ENCODE measurements around the gene RNPEPL1. TPM values are rescaled to one million over a fixed set of nuclear protein-coding genes. Genes with fewer than 3 reads are reported as not detected.
A peak's percentile ranks its signal among the peaks of the same experiment; 100 is the strongest.

Gene RNPEPL1
- total and polyA plus RNA-seq, 10 of the 15 experiments (the other 5 are each of a cell fraction or from before 2014, with no cell fraction given), result 0.24 to 49.5 (median 6.8) TPM

DNA sequence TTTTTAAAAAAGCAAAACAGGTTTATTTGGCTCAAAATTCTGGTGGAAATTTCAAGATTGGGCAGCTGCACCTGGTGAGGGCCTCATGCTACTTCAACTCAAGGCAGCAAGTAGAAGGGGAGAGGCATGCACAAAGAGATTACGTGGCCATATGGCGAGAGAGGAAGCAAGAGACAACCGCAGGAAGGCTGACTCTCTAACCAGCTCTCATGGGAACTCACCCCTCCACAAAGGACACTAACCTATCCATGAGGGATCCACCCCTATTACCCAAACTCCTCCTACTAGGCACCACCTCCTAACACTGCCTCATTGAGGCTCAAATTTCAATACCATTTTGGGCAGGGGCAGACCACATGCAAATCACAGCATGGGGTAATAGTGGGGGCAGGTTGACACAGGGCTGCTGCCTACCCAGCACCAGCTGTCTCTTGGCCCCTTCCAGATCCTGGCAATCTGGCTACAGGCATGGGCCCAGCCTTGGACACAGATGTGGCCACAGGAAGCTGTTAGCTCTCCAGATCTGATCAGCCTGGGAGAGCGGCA, 16.3 kb downstream of the RNPEPL1 start:
- peak overlapping the region; percentile 73 for H3K4me2 ChIP-seq (ENCODE audit: control insufficient read depth, insufficient read depth)
- BruUV-seq (replicated peaks), result no TSS peak
- H2AFZ ChIP-seq (ENCODE audit: control insufficient read depth, low read depth, low read length), result no peak overlapping the region
- 1% methylated on average over 4 of the region's 4 CpGs for WGBS (ENCODE audit: insufficient coverage, insufficient replicate concordance, low lambda C conversion rate, missing lambda C conversion rate)
- H3K79me2 ChIP-seq (ENCODE audit: control insufficient read depth, insufficient read depth, low read length), result peaks cover 52% of the 10 kb centered on the region
- peak; percentile 77 for ATAC-seq
- peak; percentile 86 for FAIRE-seq
- in situ Hi-C loops (cut with MboI) (no loop called here), intact Hi-C loops (cut with micrococcal nuclease; ENCODE audit: unreplicated experiment) (loop anchor here (1.0 kb wide), 2 partner anchors 18 to 23 kb away; no protein-coding TSS in a partner anchor)
- no peaks in the 10 kb centered on the region for H3K27me3 ChIP-seq (replicated peaks in 1 of 2; ENCODE audit: control insufficient read depth in 2 of 2, insufficient read depth in 2 of 2, low read length in 1 of 2)
- ChIA-PET SMC1A (ENCODE audit: uncharacterized antibody, unreplicated experiment) (interaction anchor here (0.6 to 6.4 kb wide), 5 partner anchors 23 to 70 kb away, joined by 3 to 124 read pairs (median 13); partner anchors contain the start of genes ANKMY1 and DUSP28), POLR2A (interaction anchor here (1.1 to 6.7 kb wide), 8 partner anchors 16 to 517 kb away, joined by 3 to 233 read pairs (median 4); partner anchors contain the start of genes DUSP28, GPR35, MTERF4 and RNPEPL1), CTCF (interaction anchor here (0.7 to 11.9 kb wide), 9 partner anchors 12 to 746 kb away, joined by 3 to 196 read pairs (median 5); partner anchors contain the start of genes ANKMY1, DUSP28 and RNPEPL1), RAD21 (ENCODE audit: unreplicated experiment) (interaction anchor here (1.0 to 10.9 kb wide), 3 partner anchors 23 to 70 kb away, joined by 3 to 206 read pairs (median 49); partner anchors contain the start of genes ANKMY1 and DUSP28)
- H4K20me1 ChIP-seq (ENCODE audit: control insufficient read depth, insufficient read depth), result no peaks in the 10 kb centered on the region; the same call in 1 of the 2 replicates
- peak; percentile 100 for DNase-seq (ENCODE audit: low read depth, low spot score)
- peaks cover 48% of the 10 kb centered on the region for H3K4me1 ChIP-seq (ENCODE audit: control insufficient read depth, insufficient read depth, low read length)
- peak overlapping the region; percentile 92 for H3K27ac ChIP-seq (ENCODE audit: control insufficient read depth, insufficient read depth)
- no peaks in the 10 kb centered on the region for H3K36me3 ChIP-seq (ENCODE audit: control insufficient read depth in 2 of 2, insufficient read depth in 2 of 2, low read length in 1 of 2)
- peak overlapping the region; percentile 95 for H3K4me3 ChIP-seq
- H3K9ac ChIP-seq (ENCODE audit: control insufficient read depth, insufficient read depth, low read length), result peak overlapping the region; percentile 84
- no peaks in the 10 kb centered on the region; the same call in 1 of the 3 replicates for H3K9me3 ChIP-seq (replicated peaks; ENCODE audit: control insufficient read depth, insufficient read depth, low read length)
- TF ChIP-seq NFIC (IDR thresholded peaks at IDR 0.05; ENCODE audit: low read depth, low read length) (no peak), CBX5 (IDR thresholded peaks at IDR 0.05; ENCODE audit: low read depth) (peak; percentile 93), POLR2A (IDR thresholded peaks at IDR 0.05; ENCODE audit: low read depth, low read length) (peak; percentile 80), BMI1 (IDR thresholded peaks at IDR 0.05; ENCODE audit: borderline replicate concordance) (no peak), SUPT20H (IDR thresholded peaks at IDR 0.05; ENCODE audit: borderline replicate concordance, control insufficient read depth, low read depth, low read length) (no peak), ZSCAN29 (IDR thresholded peaks at IDR 0.05) (no peak), CREM (IDR thresholded peaks at IDR 0.05; ENCODE audit: low read depth) (peak; percentile 34; the same call in 1 of the 2 replicates), SPI1 (IDR thresholded peaks at IDR 0.05; ENCODE audit: borderline replicate concordance, insufficient read depth, low read depth, low read length) (peak; percentile 71; the same call in 1 of the 2 replicates), SMARCA5 (IDR thresholded peaks at IDR 0.05) (peak; percentile 25; the same call in 1 of the 2 replicates), ETV6 (conservative IDR thresholded peaks at IDR 0.05 in 1 of 2, IDR thresholded peaks at IDR 0.05 in 1 of 2; ENCODE audit: borderline replicate concordance in 1 of 2, low read depth in 1 of 2) (no peak), SUZ12 (IDR thresholded peaks at IDR 0.05; ENCODE audit: unreplicated experiment) (no peak), GATAD2B (conservative IDR thresholded peaks at IDR 0.05; ENCODE audit: low read depth) (no peak)
- TF ChIP-seq, protein P1, sequence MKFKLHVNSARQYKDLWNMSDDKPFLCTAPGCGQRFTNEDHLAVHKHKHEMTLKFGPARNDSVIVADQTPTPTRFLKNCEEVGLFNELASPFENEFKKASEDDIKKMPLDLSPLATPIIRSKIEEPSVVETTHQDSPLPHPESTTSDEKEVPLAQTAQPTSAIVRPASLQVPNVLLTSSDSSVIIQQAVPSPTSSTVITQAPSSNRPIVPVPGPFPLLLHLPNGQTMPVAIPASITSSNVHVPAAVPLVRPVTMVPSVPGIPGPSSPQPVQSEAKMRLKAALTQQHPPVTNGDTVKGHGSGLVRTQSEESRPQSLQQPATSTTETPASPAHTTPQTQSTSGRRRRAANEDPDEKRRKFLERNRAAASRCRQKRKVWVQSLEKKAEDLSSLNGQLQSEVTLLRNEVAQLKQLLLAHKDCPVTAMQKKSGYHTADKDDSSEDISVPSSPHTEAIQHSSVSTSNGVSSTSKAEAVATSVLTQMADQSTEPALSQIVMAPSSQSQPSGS (IDR thresholded peaks at IDR 0.05; ENCODE audit: low read length), result no peak
- TF ChIP-seq, protein P2, sequence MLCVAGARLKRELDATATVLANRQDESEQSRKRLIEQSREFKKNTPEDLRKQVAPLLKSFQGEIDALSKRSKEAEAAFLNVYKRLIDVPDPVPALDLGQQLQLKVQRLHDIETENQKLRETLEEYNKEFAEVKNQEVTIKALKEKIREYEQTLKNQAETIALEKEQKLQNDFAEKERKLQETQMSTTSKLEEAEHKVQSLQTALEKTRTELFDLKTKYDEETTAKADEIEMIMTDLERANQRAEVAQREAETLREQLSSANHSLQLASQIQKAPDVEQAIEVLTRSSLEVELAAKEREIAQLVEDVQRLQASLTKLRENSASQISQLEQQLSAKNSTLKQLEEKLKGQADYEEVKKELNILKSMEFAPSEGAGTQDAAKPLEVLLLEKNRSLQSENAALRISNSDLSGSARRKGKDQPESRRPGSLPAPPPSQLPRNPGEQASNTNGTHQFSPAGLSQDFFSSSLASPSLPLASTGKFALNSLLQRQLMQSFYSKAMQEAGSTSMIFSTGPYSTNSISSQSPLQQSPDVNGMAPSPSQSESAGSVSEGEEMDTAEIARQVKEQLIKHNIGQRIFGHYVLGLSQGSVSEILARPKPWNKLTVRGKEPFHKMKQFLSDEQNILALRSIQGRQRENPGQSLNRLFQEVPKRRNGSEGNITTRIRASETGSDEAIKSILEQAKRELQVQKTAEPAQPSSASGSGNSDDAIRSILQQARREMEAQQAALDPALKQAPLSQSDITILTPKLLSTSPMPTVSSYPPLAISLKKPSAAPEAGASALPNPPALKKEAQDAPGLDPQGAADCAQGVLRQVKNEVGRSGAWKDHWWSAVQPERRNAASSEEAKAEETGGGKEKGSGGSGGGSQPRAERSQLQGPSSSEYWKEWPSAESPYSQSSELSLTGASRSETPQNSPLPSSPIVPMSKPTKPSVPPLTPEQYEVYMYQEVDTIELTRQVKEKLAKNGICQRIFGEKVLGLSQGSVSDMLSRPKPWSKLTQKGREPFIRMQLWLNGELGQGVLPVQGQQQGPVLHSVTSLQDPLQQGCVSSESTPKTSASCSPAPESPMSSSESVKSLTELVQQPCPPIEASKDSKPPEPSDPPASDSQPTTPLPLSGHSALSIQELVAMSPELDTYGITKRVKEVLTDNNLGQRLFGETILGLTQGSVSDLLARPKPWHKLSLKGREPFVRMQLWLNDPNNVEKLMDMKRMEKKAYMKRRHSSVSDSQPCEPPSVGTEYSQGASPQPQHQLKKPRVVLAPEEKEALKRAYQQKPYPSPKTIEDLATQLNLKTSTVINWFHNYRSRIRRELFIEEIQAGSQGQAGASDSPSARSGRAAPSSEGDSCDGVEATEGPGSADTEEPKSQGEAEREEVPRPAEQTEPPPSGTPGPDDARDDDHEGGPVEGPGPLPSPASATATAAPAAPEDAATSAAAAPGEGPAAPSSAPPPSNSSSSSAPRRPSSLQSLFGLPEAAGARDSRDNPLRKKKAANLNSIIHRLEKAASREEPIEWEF (IDR thresholded peaks at IDR 0.05; ENCODE audit: insufficient replicate concordance, low read depth, low read length), result no peak
- TF ChIP-seq, protein P3, sequence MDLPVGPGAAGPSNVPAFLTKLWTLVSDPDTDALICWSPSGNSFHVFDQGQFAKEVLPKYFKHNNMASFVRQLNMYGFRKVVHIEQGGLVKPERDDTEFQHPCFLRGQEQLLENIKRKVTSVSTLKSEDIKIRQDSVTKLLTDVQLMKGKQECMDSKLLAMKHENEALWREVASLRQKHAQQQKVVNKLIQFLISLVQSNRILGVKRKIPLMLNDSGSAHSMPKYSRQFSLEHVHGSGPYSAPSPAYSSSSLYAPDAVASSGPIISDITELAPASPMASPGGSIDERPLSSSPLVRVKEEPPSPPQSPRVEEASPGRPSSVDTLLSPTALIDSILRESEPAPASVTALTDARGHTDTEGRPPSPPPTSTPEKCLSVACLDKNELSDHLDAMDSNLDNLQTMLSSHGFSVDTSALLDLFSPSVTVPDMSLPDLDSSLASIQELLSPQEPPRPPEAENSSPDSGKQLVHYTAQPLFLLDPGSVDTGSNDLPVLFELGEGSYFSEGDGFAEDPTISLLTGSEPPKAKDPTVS (IDR thresholded peaks at IDR 0.05; ENCODE audit: low read depth, low read length), result no peak

Measured in GM12878 (cell line).